Loucy (cell line): ENCODE data around the gene RUNX2.

ENCODE experiments used
- CTCF ChIP-seq: fragments of 200-600 bp; sonication (generic); conservative IDR thresholded peaks from 2 replicates; pipeline ENCODE4 v1.5.1; 2014; ENCODE audit warnings: mild to moderate bottlenecking, antibody characterized with exemption, low read length
- EZH2phosphoT487 ChIP-seq: fragments of 200-600 bp; IDR thresholded peaks from 2 replicates; pipeline ENCODE4 v1.6.1; 2018; ENCODE audit warnings: antibody characterized with exemption, mild to moderate bottlenecking, moderate library complexity, borderline replicate concordance

- TF ChIP-seq CTCF (no peak), EZH2phosphoT487 (no peak)
Observed at GRCh38 chr6:45540375-45540920, 212.3 kb downstream of the RUNX2 start.
